GM18519 (cell line): ENCODE results near the gene LASP1.
"Not testable (repeated sequence)": the region's sequence is repeated elsewhere in the genome, so short reads cannot be mapped to it uniquely, and the experiment has no call there.

Experiments used
- ATAC-seq: cut with Tn5 transposase; IDR thresholded peaks from one replicate; pipeline ENCODE4 v1.9.1; 2021; ENCODE audit warnings: mild to moderate bottlenecking, moderate library complexity; ENCODE audit not compliant: unreplicated experiment, low FRiP score

LASP1 gene

GRCh38 chr17:38869526-38870258, at the start of gene LASP1:
Gene LASP1, plus strand, starts transcription at chr17:38870058. Its CDS starts 132 bp downstream, at chr17:38870190.
- ATAC-seq: peak; percentile 20

- ATAC-seq: peak; percentile 61
Observed at GRCh38 chr17:38824899-38825761, 44.7 kb upstream of the LASP1 start, which contains the start of gene CWC25. Gene CWC25, minus strand, starts transcription at chr17:38825321. Its CDS starts 138 bp downstream, at chr17:38825183.

GRCh38 chr17:38825762-38826247, 44.1 kb upstream of the LASP1 start:
- no peak for ATAC-seq

GRCh38 chr17:38844261-38844757, 25.5 kb upstream of the LASP1 start:
- no peak for ATAC-seq

- ATAC-seq: no peak
Observed at GRCh38 chr17:38848557-38848891, 21.3 kb upstream of the LASP1 start.

GRCh38 chr17:38848939-38849605, 20.8 kb upstream of the LASP1 start:
- no peak for ATAC-seq

- ATAC-seq: no peak
Observed at GRCh38 chr17:38850374-38850773, 19.5 kb upstream of the LASP1 start.

GRCh38 chr17:38851434-38851833, 18.4 kb upstream of the LASP1 start:
- no peak for ATAC-seq

- no peak for ATAC-seq
Observed at GRCh38 chr17:38852771-38853291, 17.0 kb upstream of the LASP1 start.

GRCh38 chr17:38853292-38854219, 16.3 kb upstream of the LASP1 start, which contains the start of gene RPL23:
Gene RPL23, minus strand, starts transcription at chr17:38853721. Its CDS starts 11 bp downstream, at chr17:38853710.
- no peak for ATAC-seq

- ATAC-seq: not testable (repeated sequence)
Observed at GRCh38 chr17:38855101-38855714, 14.7 kb upstream of the LASP1 start.

- ATAC-seq: no peak
Observed at GRCh38 chr17:38857271-38857670, 12.6 kb upstream of the LASP1 start.

GRCh38 chr17:38861399-38861843, 8.4 kb upstream of the LASP1 start:
- ATAC-seq: no peak

GRCh38 chr17:38864636-38865398, 5.0 kb upstream of the LASP1 start:
- ATAC-seq: no peak

GRCh38 chr17:38867179-38867967, 2.5 kb upstream of the LASP1 start:
- ATAC-seq: no peak

GRCh38 chr17:38867968-38868816, 1.7 kb upstream of the LASP1 start:
- no peak for ATAC-seq
